Posterior vena cava (tissue), 2 donors: ENCODE data around the gene OASL. TPM values are rescaled to one million over a fixed set of nuclear protein-coding genes. Genes with fewer than 3 reads are reported as not detected.

ENCODE experiments used
- DNase-seq: peaks from one replicate; pipeline ENCODE4 v3.0.0-alpha.2; 2020; ENCODE audit warnings: low spot score
- intact Hi-C, 2 donors: fragments of 100-400 bp; cut with DNase I; formaldehyde crosslinking; loops; one replicate each; pipeline versions ENCODE4 v1.14.1 to v1.14.2; 2022 to 2023
- total RNA-seq, 2 donors: library from RNA; stranded (reverse); fragmentation: NEBNext Ultra II Directional; extraction: Animal tissue kit (Norgen Biotek cat#: 25700); gene quantifications; one replicate each; pipeline ENCODE4 v1.2.1, GENCODE V29; 2021
- donor health status: DM: yes; HTN: yes; CAD: no.
- donor health status: DM: yes; HTN: yes; CAD: no.

Gene OASL
- total RNA-seq, 2 donors from 2014 or later: 0.42 to 1.4 TPM

DNA sequence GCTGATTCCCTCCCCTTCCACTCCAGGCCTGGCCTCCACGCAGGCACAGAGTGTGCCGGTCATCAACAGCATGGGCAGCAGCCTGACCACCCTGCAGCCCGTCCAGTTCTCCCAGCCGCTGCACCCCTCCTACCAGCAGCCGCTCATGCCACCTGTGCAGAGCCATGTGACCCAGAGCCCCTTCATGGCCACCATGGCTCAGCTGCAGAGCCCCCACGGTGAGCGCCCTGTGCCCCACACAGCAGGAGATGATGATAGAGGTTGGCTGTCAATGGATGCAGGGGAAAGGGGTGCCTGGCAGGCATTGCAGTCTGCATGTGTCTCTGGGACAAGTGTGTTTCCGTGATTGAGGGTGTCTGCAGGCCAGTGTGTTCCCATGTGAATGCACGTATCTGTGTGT is 41.6 kb downstream of the OASL start:
- intact Hi-C loops: no loop called here
- DNase-seq: no peak

DNA sequence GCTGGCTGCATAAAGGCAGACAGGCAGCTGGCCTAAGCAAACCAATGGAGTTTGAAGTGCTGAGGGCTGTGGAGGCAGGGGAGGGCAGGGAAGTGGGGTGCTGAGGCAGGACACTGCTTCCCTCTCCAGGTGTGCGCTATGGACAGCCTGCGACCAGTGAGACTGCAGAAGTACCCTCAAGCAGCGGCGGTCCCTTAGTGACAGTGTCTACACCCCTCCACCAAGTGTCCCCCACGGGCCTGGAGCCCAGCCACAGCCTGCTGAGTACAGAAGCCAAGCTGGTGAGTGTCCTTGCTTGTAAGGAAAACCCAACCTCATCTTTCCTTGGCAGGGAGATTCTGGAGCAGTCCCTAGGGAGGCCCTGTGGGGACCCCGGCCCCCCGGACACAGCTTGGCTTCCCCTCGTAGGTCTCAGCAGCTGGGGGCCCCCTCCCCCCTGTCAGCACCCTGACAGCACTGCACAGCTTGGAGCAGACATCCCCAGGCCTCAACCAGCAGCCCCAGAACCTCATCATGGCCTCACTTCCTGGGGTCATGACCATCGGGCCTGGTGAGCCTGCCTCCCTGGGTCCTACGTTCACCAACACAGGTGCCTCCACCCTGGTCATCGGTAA is 42.8 kb downstream of the OASL start:
- DNase-seq: no peak
- intact Hi-C loops: no loop called here

GRCh38 chr12:120994589-120995337 is 44.3 kb downstream of the OASL start:
- no peak for DNase-seq
- intact Hi-C loops: no loop called here

DNA sequence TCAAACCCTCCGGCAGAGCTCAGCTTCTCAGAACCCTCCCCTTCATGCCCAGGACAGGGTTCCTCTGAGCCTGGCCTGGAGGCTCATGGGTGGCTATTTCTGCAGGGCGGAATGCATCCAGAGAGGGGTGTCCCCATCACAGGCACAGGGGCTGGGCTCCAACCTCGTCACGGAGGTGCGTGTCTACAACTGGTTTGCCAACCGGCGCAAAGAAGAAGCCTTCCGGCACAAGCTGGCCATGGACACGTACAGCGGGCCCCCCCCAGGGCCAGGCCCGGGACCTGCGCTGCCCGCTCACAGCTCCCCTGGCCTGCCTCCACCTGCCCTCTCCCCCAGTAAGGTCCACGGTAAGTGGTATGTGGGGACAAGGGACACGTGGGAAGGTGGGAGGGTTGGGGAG is 45.0 kb downstream of the OASL start:
- no peak for DNase-seq
- intact Hi-C loops: no loop called here

DNA sequence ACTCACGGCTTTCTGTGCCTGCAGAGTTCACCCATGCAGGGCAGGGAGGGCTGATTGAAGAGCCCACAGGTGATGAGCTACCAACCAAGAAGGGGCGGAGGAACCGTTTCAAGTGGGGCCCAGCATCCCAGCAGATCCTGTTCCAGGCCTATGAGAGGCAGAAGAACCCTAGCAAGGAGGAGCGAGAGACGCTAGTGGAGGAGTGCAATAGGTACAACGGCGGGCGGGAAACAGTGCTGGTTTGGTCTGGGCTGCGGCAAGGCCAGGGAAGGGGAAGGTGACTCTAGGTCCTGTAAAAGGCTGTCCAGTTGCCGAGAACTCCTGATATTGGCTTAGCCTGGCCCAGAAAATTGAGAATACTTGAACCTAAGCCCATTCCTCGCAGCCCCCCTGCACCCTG is 45.5 kb downstream of the OASL start:
- no peak for DNase-seq
- intact Hi-C loops: no loop called here

DNA sequence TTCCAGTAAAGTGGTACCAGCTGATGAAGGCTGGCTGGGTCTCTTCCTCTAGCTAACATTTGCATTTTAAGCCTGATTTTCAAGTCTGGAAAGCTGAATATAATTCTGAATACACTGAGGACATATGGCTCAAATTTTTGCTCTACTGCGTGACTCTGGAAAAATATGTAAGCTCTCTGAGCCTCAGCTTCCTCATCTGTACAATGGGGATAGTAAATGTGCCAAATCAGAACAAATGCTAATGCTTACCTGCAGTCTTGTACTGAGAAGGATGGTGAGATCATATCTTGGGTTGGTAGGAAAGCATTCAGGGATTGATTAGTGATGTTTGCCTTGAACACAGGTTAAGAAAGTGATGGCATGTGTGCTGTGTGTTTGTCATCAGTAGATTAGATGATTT is 46.1 kb downstream of the OASL start:
- intact Hi-C loops: no loop called here
- no peak for DNase-seq

- no peak for DNase-seq
- intact Hi-C loops: no loop called here
Observed at GRCh38 chr12:120991965-120992364, 47.1 kb downstream of the OASL start.

DNA sequence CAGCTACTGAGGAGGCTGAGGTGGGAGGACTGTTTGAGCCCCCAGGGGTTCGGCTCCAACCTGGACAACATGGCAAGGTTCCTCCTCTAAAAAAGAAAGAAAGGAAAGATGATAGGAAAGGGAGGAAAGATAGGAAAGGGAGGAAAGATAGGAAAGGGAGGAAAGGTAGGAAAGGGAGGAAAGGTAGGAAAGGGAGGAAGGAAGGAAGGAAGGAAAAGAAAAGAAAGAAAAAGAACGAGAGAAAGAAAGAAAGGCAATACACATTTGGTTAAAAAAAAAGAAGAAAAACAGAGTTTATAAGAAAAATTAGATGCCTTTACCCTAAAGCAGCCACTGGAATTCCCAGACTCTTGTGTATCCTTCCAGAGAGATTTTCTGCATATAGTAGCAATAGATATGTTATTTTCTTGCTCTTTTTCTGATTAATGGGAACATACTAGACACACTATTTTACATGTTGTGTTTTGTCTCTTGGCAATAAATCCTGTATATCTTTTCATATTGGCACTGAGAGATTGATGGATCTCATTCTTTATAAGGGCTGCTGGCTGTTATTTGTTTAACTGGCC is 48.5 kb downstream of the OASL start:
- no peak for DNase-seq
- intact Hi-C loops: no loop called here

DNA sequence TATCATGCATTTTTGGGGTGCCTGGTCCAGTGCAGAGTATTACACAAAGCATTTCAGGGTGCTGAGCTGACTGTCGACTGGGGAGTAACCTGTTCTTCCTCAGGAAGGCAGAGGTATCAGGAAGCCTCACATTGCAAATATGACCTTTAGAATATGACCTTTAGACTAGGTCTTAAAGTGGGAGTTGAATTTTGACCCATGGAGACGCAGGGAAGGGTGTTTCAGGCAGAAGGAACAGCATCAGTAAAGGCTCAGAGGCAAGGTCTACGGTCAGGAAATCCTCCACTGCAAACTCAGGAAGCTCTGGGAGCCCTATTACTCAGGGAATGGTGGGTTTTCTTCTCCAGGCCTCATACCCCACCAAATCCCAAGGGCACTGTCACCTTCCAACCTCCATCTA is 49.4 kb downstream of the OASL start:
- no peak for DNase-seq
- intact Hi-C loops: no loop called here

- intact Hi-C loops: no loop called here
- no peak for DNase-seq
Observed at GRCh38 chr12:120988658-120989057, 50.4 kb downstream of the OASL start.

GRCh38 chr12:120988234-120988633 is 50.8 kb downstream of the OASL start:
- intact Hi-C loops: no loop called here
- no peak for DNase-seq

- intact Hi-C loops: no loop called here
- DNase-seq: no peak
Observed at GRCh38 chr12:120984351-120984898, 54.6 kb downstream of the OASL start.

DNA sequence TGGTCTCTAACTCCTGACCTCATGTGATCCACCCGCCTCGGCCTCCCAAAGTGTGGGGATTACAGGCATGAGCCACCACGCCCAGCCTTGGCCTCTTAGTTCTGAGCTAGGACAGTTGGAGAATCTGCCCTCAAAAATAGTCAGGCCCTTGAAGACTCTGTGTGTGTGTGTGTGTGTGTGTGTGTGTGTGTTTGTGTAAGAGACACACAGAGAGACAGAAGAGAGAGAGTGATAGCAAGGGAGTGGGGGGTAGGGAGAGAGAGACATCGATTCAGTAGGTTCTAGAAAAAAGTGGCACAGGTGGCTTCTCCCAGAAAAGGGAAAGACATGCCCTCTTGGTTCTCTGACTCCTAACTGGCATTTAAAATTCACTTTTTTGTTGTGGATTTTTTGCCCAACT is 55.3 kb downstream of the OASL start:
- intact Hi-C loops: no loop called here
- no peak for DNase-seq

- DNase-seq: no peak
- intact Hi-C loops: no loop called here
Observed at GRCh38 chr12:120982659-120983058, 56.4 kb downstream of the OASL start.

- intact Hi-C loops: no loop called here
- no peak for DNase-seq
Observed at GRCh38 chr12:120981407-120981941, 57.6 kb downstream of the OASL start.

DNA sequence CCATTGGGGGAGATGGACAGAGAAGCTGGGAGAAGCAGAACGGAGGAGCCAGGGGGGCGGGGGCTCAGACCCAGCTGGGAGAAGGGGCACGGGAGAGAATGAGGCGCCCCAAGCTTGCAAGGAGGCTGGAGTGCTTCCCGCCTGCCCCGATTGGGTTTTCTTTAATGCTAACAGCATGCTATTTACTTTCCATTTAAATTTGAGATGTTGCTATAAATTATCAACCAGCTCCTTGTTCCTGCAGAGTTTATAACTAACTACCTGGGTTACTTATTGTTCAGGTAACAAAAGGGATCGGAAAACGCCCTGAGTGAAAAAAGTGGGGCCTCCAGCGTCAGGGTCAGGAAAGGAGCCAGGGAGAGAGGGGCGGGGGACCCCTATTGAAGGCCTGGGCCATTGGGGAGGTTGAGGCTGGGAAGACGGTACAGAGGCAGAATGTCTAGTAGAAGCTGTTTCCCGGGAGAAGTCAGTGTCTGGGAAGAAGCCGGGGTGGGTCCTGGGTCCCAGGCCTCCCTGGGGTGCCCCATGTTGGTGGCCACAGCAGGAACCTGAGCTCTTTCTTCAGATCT is 58.2 kb downstream of the OASL start:
- intact Hi-C loops: no loop called here
- DNase-seq: no peak

DNA sequence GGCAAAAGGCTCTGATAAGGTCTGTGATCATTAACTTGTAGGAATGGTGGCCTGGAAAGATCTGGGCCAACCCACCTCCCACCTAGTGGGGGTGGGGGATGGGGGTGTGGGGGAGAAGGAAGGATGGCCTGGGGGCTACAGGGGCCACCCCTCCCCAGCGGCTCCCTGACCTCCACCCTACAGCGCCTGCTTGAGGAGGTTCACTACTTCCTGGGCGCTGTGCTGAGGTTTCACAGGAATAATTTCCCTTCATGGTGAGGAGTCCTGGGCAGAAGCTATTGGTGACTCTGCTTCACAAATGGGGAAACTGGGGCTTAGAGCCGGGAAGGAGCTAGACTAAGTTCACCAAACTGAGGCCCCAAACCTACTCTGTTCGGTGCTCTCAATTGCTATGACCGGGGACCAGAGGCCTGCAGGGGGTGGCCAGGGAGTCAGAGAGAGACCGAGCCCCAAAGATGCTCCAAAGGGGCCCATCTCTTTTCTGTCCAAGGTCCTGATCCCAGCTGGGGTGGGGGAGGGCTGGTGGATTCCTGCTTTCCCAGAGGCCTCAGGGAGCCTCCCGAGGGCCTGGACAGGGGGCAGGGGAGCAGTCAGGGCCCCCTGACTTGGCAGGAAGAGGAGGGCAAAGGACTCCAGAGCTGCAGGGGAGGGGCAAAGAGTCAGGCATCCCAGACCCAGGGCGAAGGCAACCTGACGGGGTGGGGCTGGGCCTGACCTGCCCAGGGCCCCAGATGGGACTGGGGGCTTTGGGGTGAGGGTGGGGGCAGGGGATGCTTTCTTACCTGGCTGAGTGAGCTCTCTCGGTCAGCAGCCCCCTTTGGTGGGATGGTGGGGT is 59.0 kb downstream of the OASL start:
- no peak for DNase-seq
- intact Hi-C loops: loop anchor here (10.0 kb wide), 1 partner anchor 335 kb away; the partner anchor contains the start of gene CABP1 (in 2 of the 2)

- intact Hi-C loops: loop anchor here (10.0 kb wide), 1 partner anchor 335 kb away; the partner anchor contains the start of gene CABP1 (in 2 of the 2)
- no peak for DNase-seq
Observed at GRCh38 chr12:120979220-120979861, 59.7 kb downstream of the OASL start.
